HG03060 (cell line): ENCODE results near the gene DNAAF5.
"Not testable (repeated sequence)": the region's sequence is repeated elsewhere in the genome, so short reads cannot be mapped to it uniquely, and the experiment has no call there.

Experiments used
- ATAC-seq: cut with Tn5 transposase; IDR thresholded peaks from one replicate; pipeline ENCODE4 v1.9.1; 2021; ENCODE audit warnings: low read depth, moderate number of reproducible peaks; ENCODE audit not compliant: unreplicated experiment

DNAAF5 gene

GRCh38 chr7:728602-729001 lies 2.1 kb downstream of the DNAAF5 start:
- no peak for ATAC-seq

- ATAC-seq = no peak
These were observed 2.9 kb downstream of the DNAAF5 start for GRCh38 chr7:729140-730000.

- no peak for ATAC-seq
These were observed 4.3 kb downstream of the DNAAF5 start for GRCh38 chr7:730501-731439.

- no peak for ATAC-seq
These were observed 5.1 kb downstream of the DNAAF5 start for GRCh38 chr7:731440-732085.

GRCh38 chr7:732094-732541 lies 5.6 kb downstream of the DNAAF5 start:
- ATAC-seq = no peak

GRCh38 chr7:732556-732955 lies 6.1 kb downstream of the DNAAF5 start:
- no peak for ATAC-seq

- no peak for ATAC-seq
These were observed 7.7 kb downstream of the DNAAF5 start for GRCh38 chr7:734214-734613.

GRCh38 chr7:734808-735207 lies 8.3 kb downstream of the DNAAF5 start:
- ATAC-seq = no peak

- no peak for ATAC-seq
These were observed 11.7 kb downstream of the DNAAF5 start for GRCh38 chr7:738241-738640.

- no peak for ATAC-seq
These were observed 12.4 kb downstream of the DNAAF5 start for GRCh38 chr7:738723-739454.

- ATAC-seq = no peak
These were observed 13.0 kb downstream of the DNAAF5 start for GRCh38 chr7:739455-739982.

- ATAC-seq = no peak
These were observed 13.8 kb downstream of the DNAAF5 start for GRCh38 chr7:739983-740942.

GRCh38 chr7:741191-741671 lies 14.7 kb downstream of the DNAAF5 start:
- no peak for ATAC-seq

- no peak for ATAC-seq
These were observed 15.4 kb downstream of the DNAAF5 start for GRCh38 chr7:741850-742249.

- no peak for ATAC-seq
These were observed 16.3 kb downstream of the DNAAF5 start for GRCh38 chr7:742791-743190.

- ATAC-seq = not testable (repeated sequence)
These were observed 17.0 kb downstream of the DNAAF5 start for GRCh38 chr7:743341-744127.

GRCh38 chr7:744128-744520 lies 17.6 kb downstream of the DNAAF5 start:
- ATAC-seq = not testable (repeated sequence)
